Brain microvascular endothelial cell (primary cell): Measurements from ENCODE around the gene FMO3.

ENCODE experiments used
- DNase-seq: peaks from one replicate; pipeline ENCODE4 v3.0.0-alpha.2; 2020
- H3K27ac ChIP-seq: fragments of 250-450 bp; sonication (Bioruptor Pico); 2 replicates; pipeline ENCODE4 v1.5.1; 2020; ENCODE audit warnings: mild to moderate bottlenecking, moderate library complexity
- H3K27me3 ChIP-seq: fragments of 250-450 bp; sonication (Bioruptor Pico); replicated peaks from 2 replicates; pipeline ENCODE4 v1.5.1; 2020; ENCODE audit warnings: mild to moderate bottlenecking
- H3K36me3 ChIP-seq: fragments of 250-450 bp; sonication (Bioruptor Pico); replicated peaks from 2 replicates; pipeline ENCODE4 v1.5.1; 2020; ENCODE audit warnings: mild to moderate bottlenecking
- H3K4me3 ChIP-seq: 2 replicates; pipeline ENCODE4 v1.5.1; 2011; ENCODE audit warnings: low read depth, mild to moderate bottlenecking, control low read depth, low read length, moderate library complexity
- in situ Hi-C: cut with HindIII; loops from 2 replicates; pipeline ENCODE4 v1.10.0; 2017; ENCODE audit warnings: low sequenced_read_pairs, low pct_ligation_motif_present
- TF ChIP-seq, protein P1 (sequence below): IDR thresholded peaks from 2 replicates; pipeline ENCODE4 v1.5.1; 2011; ENCODE audit warnings: low read depth, mild to moderate bottlenecking, moderate library complexity, low read length, control low read depth, inconsistent platforms; ENCODE audit errors: missing control alignments

FMO3 gene

DNA sequence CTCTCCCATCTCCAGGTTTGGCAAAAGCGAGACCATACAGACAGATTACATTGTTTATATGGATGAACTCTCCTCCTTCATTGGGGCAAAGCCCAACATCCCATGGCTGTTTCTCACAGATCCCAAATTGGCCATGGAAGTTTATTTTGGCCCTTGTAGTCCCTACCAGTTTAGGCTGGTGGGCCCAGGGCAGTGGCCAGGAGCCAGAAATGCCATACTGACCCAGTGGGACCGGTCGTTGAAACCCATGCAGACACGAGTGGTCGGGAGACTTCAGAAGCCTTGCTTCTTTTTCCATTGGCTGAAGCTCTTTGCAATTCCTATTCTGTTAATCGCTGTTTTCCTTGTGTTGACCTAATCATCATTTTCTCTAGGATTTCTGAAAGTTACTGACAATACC is 26.4 kb downstream of the FMO3 start:
- Histone ChIP-seq H3K27me3 (no peaks in the 10 kb centered on the region), H3K36me3 (no peaks in the 10 kb centered on the region), H3K4me3 (no peak overlapping the region), H3K27ac (no peak overlapping the region)
- in situ Hi-C loops = no loop called here
- TF ChIP-seq, protein P1, sequence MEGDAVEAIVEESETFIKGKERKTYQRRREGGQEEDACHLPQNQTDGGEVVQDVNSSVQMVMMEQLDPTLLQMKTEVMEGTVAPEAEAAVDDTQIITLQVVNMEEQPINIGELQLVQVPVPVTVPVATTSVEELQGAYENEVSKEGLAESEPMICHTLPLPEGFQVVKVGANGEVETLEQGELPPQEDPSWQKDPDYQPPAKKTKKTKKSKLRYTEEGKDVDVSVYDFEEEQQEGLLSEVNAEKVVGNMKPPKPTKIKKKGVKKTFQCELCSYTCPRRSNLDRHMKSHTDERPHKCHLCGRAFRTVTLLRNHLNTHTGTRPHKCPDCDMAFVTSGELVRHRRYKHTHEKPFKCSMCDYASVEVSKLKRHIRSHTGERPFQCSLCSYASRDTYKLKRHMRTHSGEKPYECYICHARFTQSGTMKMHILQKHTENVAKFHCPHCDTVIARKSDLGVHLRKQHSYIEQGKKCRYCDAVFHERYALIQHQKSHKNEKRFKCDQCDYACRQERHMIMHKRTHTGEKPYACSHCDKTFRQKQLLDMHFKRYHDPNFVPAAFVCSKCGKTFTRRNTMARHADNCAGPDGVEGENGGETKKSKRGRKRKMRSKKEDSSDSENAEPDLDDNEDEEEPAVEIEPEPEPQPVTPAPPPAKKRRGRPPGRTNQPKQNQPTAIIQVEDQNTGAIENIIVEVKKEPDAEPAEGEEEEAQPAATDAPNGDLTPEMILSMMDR = no peak
- no peak for DNase-seq

DNA sequence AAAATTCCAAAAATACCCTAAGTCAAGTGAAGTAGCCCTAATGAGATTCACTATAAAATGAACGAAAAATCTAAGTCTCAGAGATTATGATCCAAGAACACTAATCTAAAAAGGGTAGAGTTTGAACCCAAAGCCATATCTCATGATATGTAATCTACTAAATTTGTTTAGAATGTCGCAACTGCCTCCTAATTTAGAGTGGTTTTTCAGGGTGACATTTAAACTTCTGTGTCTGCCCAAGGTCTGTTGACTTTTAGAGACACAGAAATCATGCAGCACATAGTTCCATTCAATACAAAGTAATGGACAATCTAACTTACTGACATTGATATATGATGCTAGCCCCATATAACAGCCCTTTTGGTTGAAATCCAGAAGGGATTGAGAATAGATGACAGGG is 28.9 kb downstream of the FMO3 start:
- no peaks in the 10 kb centered on the region for H3K27me3 ChIP-seq

DNA sequence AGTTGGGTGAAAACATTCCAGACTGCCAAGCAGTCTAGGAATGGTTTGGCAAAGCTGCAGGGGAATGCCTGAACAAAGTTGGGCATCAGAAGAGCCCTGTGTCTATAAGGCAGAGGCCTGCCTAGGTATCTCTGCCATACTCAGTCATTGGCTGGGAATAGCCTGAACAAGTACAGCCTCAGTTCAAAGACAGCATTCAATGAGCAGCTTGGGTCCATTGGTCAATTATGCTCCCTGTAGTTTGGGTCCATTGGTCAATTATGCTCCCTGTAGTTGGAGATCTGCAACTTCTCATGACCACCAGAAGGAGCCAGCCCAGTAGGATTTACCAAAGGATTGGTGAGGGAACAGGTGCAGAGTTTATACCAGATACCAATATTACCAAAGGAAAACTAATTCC is 31.6 kb downstream of the FMO3 start:
- no peaks in the 10 kb centered on the region for H3K36me3 ChIP-seq
- TF ChIP-seq, protein P1 = no peak
- H3K4me3 ChIP-seq = no peak overlapping the region
- no peak overlapping the region for H3K27ac ChIP-seq
- H3K27me3 ChIP-seq = no peaks in the 10 kb centered on the region
- in situ Hi-C loops = no loop called here
- DNase-seq = no peak

More for the DNA sequence above, 28.9 kb downstream of the FMO3 start:
- H3K4me3 ChIP-seq = no peak overlapping the region
- no peak overlapping the region for H3K27ac ChIP-seq
- TF ChIP-seq, protein P1 = no peak
- DNase-seq = no peak
- H3K36me3 ChIP-seq = no peaks in the 10 kb centered on the region
- in situ Hi-C loops = no loop called here

DNA sequence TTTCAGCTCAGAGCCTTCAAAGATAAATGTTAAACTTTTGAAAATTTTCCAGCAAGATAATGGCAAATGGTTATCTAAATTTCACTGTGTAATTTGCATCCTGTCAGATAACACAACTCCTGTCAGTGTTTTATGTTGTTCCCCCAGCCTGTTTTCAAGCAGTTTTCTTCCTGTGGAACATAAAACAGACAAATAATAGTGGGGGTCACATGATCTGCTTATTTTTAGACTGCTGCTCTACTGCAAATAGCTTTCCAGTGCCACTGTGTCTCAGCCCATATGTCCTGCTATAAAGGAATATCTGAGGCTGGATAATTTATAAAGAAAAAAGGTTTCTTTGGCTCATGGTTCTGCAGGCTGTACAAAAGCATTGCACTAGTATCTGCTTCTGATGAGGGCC is 32.2 kb downstream of the FMO3 start:
- in situ Hi-C loops = no loop called here
- Histone ChIP-seq H3K27me3 (no peaks in the 10 kb centered on the region), H3K27ac (no peak overlapping the region), H3K36me3 (no peaks in the 10 kb centered on the region), H3K4me3 (no peak overlapping the region)
- TF ChIP-seq, protein P1 = no peak
- DNase-seq = no peak

DNA sequence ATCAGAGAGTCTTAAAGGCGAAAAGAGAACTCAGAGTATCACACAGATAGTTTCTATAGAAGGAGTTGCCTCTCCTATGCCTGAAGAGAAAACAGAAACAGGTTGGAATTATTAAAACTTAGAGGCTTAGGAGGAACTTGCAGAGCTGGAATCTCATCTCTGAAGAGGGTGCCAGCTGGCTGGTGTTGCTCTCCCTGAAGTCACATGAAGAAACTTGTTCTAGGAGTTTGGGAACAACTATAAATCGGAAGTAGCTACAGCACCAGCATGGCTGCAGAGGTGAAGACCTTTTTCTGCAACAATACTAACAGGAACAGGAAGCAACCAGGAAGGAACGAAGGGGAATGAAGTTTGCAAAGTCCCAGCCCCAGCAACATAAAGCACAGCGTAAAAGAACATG is 35.8 kb downstream of the FMO3 start:
- H3K4me3 ChIP-seq = no peak overlapping the region
- in situ Hi-C loops = no loop called here
- H3K27ac ChIP-seq = no peak overlapping the region
- H3K36me3 ChIP-seq = no peaks in the 10 kb centered on the region
- no peaks in the 10 kb centered on the region for H3K27me3 ChIP-seq
- no peak for DNase-seq
- TF ChIP-seq, protein P1 = no peak

DNA sequence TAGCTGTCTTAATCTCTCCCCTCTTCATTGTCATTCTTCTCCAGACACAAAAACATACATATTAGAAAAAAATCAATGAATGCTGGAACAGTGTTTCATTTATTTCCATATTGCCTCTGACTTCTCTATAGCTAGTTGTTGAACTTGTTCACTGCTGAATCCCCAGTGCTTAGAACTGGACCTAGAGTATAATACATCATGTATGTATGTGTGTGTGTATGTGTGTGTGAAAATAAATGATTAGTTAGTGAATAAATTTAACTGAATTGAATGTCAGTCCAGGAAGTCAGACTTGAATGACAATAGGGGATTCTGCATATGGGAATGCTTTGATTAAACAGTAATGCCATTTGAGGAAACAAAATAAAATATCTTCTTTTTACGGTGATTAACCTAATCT is 36.4 kb downstream of the FMO3 start:
- no peak for DNase-seq
- in situ Hi-C loops = no loop called here
- no peak overlapping the region for H3K27ac ChIP-seq

More for the DNA sequence above, 36.4 kb downstream of the FMO3 start:
- Histone ChIP-seq H3K36me3 (no peaks in the 10 kb centered on the region), H3K4me3 (no peak overlapping the region), H3K27me3 (no peaks in the 10 kb centered on the region)
- TF ChIP-seq, protein P1 = no peak
